ENCODE measurements around the gene TAF9.
"Not testable (repeated sequence)": the region's sequence is repeated elsewhere in the genome, so short reads cannot be mapped to it uniquely, and the experiment has no call there.

The TAF9 gene, protein sequence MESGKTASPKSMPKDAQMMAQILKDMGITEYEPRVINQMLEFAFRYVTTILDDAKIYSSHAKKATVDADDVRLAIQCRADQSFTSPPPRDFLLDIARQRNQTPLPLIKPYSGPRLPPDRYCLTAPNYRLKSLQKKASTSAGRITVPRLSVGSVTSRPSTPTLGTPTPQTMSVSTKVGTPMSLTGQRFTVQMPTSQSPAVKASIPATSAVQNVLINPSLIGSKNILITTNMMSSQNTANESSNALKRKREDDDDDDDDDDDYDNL

DNA sequence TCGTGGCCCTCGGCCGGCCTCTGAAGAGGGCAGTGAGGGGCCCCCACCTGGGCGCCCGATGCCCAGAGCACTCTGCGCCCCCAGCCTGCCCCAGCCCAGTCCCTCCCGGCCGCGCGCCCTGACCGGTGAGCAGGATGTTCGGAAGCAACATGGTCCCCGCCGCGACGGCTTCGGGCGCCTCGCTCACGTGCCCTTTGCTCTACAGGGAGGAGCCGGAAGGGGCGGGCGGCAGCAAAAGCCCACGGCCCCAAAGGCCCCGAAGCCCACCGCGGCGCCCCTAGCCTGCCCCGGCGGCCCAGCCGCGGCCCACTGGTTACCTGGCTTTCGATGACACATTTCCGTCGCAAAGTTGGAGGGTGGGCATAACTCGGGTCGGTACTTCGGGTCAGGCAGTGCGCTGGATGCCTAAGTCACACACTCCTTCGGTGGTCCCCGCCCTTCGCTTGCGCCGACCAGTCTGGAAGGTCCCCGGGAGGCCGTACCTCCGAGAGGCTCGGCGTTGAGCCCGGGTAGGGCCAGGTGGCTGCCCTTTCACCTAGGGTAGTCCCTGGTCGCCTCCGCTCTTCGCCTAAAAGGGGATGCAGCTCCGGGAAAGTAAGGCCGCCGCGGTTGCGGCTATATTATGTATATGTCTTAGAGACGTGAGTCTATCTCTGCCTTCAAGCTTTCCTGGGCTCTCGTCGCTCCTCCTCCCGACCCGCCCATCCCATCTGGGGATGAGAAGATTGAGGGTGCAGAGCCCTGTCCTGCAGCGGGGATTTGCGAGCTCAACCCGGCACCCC is at the start of gene TAF9, which contains the start of the genes AK6 and RAD17:
TSS of gene TAF9 (minus strand) at position 181 of the 782 bp plus-strand sequence. CDS start 3,783 bp downstream, outside the sequence.
TSS of gene AK6 (minus strand) at position 181 of the 782 bp plus-strand sequence. CDS start at position 151, 30 bp downstream.
TSS of gene RAD17 (plus strand) at position 479 of the 782 bp plus-strand sequence. CDS start 2,391 bp downstream, outside the sequence.
- Mint-ChIP-seq H3K27ac (peak within 1 kb of the TSS; percentile 97), H3K36me3 (ENCODE audit: low read depth) (peaks cover 39% of the 10 kb centered on the region), H3K9me3 (no peaks in the 10 kb centered on the region), H3K4me1 (ENCODE audit: low read depth) (peaks cover 42% of the 10 kb centered on the region), H3K27me3 (no peaks in the 10 kb centered on the region), H3K4me3 (peak within 1 kb of the TSS; percentile 96)

DNA sequence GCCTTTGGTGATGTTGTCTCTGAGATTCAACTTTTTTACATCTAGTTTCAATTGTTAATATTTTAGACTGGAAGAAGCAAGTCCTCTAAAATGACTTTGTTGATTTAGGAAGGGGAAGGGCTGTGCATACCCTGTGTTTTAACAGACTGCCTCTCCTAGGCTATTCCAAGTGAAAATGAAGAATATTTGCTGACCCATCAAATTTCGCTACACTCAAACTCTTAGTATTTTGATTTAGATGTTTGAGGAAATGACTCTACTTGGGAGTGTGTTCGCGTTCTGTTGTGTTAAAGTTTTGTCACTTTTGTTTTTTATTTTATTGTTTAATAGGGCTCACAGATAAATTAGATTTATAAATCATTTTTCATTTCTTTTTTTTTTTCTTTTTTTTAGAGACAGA is 49.2 kb upstream of the TAF9 start:
- peaks cover 11% of the 10 kb centered on the region for H3K4me1 Mint-ChIP-seq (ENCODE audit: low read depth)
- peaks cover 14% of the 10 kb centered on the region for H3K36me3 Mint-ChIP-seq (ENCODE audit: low read depth)
- no peak overlapping the region for H3K4me3 Mint-ChIP-seq
- H3K27ac Mint-ChIP-seq: no peak overlapping the region
- no peaks in the 10 kb centered on the region for H3K9me3 Mint-ChIP-seq
- no peaks in the 10 kb centered on the region for H3K27me3 Mint-ChIP-seq

DNA sequence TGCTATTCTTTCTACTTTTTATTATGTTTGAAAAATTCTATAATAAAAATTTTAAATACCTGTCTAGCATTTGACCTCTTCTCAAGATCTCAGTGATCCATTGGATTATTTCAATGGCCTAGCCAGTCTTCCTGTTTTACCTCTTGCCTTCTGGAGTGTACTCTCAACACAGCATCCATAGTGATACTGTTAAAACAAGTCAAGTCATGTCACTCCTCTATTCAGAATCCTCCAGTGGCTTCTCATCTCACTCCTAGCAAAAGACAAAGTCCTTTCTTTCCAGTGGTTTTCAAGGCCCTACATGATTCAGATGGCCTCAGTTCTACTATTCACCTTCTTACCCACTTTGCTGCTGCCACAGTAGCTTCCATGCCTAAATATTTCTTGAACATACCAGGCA is 47.4 kb upstream of the TAF9 start:
- H3K4me1 Mint-ChIP-seq (ENCODE audit: low read depth): peaks cover 11% of the 10 kb centered on the region
- H3K36me3 Mint-ChIP-seq (ENCODE audit: low read depth): peaks cover 16% of the 10 kb centered on the region
- H3K9me3 Mint-ChIP-seq: no peaks in the 10 kb centered on the region
- no peak overlapping the region for H3K27ac Mint-ChIP-seq
- no peak overlapping the region for H3K4me3 Mint-ChIP-seq
- no peaks in the 10 kb centered on the region for H3K27me3 Mint-ChIP-seq

DNA sequence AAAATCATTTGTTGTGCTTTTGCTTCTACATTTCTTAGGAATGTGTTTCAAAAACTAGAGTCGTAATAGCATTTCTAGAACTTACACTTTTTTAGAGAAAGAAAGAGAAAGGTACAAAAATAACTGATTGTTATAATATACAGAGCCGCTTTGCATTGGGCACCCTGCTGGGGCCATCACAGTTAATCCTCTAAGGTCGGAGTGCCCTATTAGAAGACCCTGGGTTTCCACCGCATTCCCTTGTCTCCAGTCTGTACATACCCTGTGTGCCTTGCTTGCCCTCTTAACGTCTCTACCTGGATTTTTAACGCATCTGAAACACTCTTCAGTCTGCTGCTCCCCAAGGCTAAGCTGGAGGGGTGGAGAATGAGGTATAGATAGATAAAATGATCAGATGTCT is 46.9 kb upstream of the TAF9 start:
- Mint-ChIP-seq H3K36me3 (ENCODE audit: low read depth) (peaks cover 21% of the 10 kb centered on the region), H3K4me1 (ENCODE audit: low read depth) (peaks cover 11% of the 10 kb centered on the region), H3K27me3 (no peaks in the 10 kb centered on the region), H3K27ac (no peak overlapping the region), H3K9me3 (no peaks in the 10 kb centered on the region), H3K4me3 (peak overlapping the region; percentile 50)

DNA sequence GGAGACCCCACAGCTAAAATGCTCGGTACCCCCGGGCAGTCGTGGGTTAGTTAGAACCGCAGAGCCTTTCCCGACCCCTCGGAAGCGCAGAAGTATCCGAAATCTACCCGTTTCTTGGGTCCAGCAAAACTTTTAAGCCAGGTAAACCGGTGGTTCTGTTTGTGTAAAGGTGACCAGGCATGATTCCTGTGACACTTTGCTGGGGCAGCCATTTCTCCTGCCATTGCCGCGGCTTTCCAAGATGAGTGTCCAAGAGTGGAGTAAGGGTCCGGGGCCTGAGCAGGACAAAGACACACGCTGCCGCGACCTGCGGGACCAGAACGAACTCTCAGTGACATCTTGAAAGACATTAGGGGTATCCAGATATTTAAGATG is 46.3 kb upstream of the TAF9 start:
- H3K4me1 Mint-ChIP-seq (ENCODE audit: low read depth): peaks cover 11% of the 10 kb centered on the region
- peaks cover 21% of the 10 kb centered on the region for H3K36me3 Mint-ChIP-seq (ENCODE audit: low read depth)
- H3K4me3 Mint-ChIP-seq: peak overlapping the region; percentile 50
- no peak overlapping the region for H3K27ac Mint-ChIP-seq
- no peaks in the 10 kb centered on the region for H3K9me3 Mint-ChIP-seq
- no peaks in the 10 kb centered on the region for H3K27me3 Mint-ChIP-seq

DNA sequence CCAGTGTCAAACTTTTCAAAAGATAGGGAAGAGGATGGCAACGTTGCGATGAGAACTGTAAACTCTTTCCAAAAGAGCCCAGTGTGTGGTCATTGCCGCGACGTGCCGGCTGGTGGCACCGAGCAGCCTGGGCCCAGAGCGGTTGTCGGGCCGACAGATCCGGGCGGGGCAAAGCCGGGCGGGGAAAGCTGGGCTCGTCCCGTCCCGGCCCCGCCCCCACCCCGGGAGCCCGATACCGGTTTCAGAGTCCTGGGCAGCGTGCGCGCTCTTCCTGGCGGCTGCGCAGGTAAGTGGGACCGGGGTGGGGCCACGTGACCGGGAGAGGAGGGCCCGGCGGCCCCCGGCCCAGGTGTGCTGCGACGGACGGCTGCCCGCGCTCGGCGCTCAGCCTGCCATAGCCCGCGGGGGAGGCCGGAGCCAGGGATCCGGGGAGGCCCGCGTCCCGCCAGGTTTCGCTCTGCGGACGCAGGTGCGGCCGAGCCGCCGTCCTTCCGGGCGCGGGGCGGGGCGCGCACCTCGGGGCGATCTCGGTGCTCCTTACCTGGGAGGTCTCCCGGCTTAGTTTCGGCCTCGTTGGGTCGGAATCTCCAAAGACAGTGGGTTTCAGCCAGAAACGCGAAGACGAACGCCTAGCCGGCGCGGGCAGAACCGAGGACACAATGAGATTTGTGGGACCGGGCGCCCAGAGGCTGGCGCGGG is 45.7 kb upstream of the TAF9 start, which contains the start of gene MARVELD2:
TSS of gene MARVELD2 (plus strand) at position 232 of the 699 bp plus-strand sequence. CDS start 4,270 bp downstream, outside the sequence.
- Mint-ChIP-seq H3K27ac (peak within 1 kb of the TSS; percentile 12), H3K9me3 (no peaks in the 10 kb centered on the region), H3K4me1 (ENCODE audit: low read depth) (peaks cover 11% of the 10 kb centered on the region), H3K27me3 (no peaks in the 10 kb centered on the region), H3K36me3 (ENCODE audit: low read depth) (peaks cover 21% of the 10 kb centered on the region), H3K4me3 (peak within 1 kb of the TSS; percentile 66)

DNA sequence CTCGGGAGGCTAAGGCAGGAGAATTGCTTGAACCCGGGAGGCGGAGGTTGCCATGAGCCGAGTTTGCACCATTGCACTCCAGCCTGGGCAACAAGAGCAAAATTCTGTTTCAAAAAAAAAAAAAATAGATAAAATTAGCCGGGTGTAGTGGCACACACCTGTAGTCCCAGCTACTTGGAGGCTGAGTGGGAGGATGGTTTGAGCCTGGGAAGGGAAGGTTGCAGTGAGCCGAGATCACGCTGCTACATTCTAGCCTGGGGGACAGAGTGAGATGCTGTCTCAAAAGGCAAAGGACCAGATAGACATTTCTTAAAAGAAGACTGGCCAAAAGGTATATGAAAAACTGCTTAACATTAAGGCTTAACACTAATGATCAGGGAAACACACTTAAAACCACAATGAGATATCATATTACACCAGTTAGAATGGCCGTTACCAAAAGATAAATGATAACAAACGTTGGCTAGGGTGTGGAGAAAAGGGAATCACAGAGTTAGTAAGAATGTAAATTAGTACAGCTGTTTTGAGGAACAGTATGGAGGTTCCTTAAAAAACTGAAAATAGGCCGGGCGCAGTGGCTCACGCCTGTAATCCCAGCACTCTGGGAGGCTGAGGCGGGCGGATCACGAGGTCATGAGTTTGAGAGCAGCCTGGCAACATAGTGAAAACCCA is 35.5 kb upstream of the TAF9 start:
- no peaks in the 10 kb centered on the region for H3K4me1 Mint-ChIP-seq (ENCODE audit: low read depth)
- H3K27me3 Mint-ChIP-seq: no peaks in the 10 kb centered on the region
- no peaks in the 10 kb centered on the region for H3K9me3 Mint-ChIP-seq
- peaks cover 43% of the 10 kb centered on the region for H3K36me3 Mint-ChIP-seq (ENCODE audit: low read depth)
- no peak overlapping the region for H3K4me3 Mint-ChIP-seq
- no peak overlapping the region for H3K27ac Mint-ChIP-seq

DNA sequence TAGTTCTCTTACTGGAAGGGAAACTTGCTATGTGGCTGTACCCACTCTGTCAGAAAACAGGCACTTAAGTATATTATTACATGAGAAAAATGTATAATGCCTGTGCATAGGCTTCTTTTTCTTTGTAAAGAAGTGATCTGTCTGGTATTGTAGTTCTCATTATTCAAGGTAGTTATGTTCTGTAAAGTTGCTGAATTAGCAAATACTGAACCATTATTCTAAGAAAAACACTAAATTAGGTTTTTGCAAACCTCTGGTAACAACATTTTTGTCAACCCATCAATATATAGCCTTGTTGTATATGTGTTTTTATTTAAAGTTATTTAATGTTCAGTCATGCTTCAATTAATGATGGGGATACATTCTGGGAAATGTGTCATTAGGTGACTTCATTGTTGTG is 9.1 kb upstream of the TAF9 start:
- no peak overlapping the region for H3K4me3 Mint-ChIP-seq
- no peak overlapping the region for H3K27ac Mint-ChIP-seq
- H3K36me3 Mint-ChIP-seq (ENCODE audit: low read depth): peaks cover 38% of the 10 kb centered on the region
- H3K4me1 Mint-ChIP-seq (ENCODE audit: low read depth): no peaks in the 10 kb centered on the region
- no peaks in the 10 kb centered on the region for H3K27me3 Mint-ChIP-seq
- H3K9me3 Mint-ChIP-seq: no peaks in the 10 kb centered on the region

DNA sequence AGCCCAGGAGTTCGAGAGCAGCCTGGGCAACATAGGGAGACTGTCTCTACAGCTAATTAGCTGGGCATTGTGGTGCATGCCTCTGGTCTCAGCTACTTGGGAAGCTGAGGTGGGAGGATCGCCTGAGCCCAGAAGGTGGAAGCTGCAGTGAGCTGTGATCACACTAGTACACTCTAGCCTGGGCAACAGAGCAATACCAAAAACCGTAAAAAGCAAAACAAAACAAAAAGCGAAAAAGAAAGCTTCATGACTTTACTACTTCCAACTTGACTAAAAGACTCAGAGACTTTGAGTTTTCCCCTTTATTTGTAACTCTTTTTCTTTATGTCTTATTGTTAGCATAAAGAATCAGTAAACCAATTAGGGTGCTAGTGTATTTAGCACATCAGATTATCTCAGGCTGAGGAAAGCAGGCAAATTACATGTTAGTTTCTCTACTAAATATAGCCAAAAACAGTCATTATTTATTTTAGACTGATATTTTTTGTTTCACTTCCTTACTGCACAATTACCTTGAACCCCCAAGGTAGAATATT is 5.7 kb upstream of the TAF9 start:
- no peaks in the 10 kb centered on the region for H3K9me3 Mint-ChIP-seq
- H3K4me1 Mint-ChIP-seq (ENCODE audit: low read depth): peaks cover 14% of the 10 kb centered on the region
- no peak overlapping the region for H3K4me3 Mint-ChIP-seq
- no peak overlapping the region for H3K27ac Mint-ChIP-seq
- peaks cover 24% of the 10 kb centered on the region for H3K36me3 Mint-ChIP-seq (ENCODE audit: low read depth)
- H3K27me3 Mint-ChIP-seq: no peaks in the 10 kb centered on the region

DNA sequence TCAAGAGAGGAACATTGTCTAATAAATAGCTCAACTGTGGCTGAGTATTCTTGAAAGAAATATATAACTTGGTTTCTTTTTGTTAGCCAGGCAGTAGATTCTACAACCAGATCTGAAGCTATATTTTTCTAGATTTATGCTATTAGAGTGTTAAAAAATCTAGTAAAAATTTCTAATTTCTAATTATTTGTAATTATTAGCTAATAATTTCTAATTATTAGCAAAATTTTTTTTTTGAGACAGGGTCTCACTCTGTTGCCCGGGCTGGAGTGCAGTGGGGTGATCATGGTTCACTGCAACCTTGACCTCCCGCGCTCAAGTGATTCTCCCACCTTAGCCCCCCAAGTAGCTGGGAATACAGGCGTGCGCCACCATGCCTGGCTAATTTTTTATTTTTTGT is 3.1 kb upstream of the TAF9 start:
- Mint-ChIP-seq H3K4me1 (ENCODE audit: low read depth) (peaks cover 24% of the 10 kb centered on the region), H3K27ac (no peak overlapping the region), H3K4me3 (no peak overlapping the region)

DNA sequence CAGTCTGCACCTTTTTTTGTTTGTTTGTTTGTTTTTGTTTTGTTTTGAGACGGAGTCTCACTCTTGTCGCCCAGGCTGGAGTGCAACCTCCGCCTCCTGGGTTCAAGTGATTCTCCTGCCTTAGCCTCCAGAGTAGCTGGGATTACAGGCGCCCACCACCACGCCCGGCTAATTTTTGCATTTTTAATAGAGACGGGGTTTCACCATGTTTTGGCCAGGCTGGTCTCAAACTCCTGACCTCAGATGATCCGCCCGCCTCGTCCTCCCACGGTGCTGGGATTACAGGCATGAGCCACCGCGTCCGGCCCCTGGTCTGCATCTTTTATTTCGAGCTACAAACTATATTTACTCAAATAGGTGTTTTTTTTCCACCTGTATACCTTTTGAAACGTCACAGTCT is 1.0 kb upstream of the TAF9 start:
- peaks cover 34% of the 10 kb centered on the region for H3K4me1 Mint-ChIP-seq (ENCODE audit: low read depth)
- H3K9me3 Mint-ChIP-seq, H3K27me3 Mint-ChIP-seq: not testable (repeated sequence)
- peak overlapping the region; percentile 94 for H3K27ac Mint-ChIP-seq
- H3K4me3 Mint-ChIP-seq: peak overlapping the region; percentile 96
- H3K36me3 Mint-ChIP-seq (ENCODE audit: low read depth): peaks cover 31% of the 10 kb centered on the region

More for the DNA sequence above, 3.1 kb upstream of the TAF9 start:
- Mint-ChIP-seq H3K36me3 (ENCODE audit: low read depth) (peaks cover 34% of the 10 kb centered on the region), H3K27me3 (no peaks in the 10 kb centered on the region), H3K9me3 (no peaks in the 10 kb centered on the region)

DNA sequence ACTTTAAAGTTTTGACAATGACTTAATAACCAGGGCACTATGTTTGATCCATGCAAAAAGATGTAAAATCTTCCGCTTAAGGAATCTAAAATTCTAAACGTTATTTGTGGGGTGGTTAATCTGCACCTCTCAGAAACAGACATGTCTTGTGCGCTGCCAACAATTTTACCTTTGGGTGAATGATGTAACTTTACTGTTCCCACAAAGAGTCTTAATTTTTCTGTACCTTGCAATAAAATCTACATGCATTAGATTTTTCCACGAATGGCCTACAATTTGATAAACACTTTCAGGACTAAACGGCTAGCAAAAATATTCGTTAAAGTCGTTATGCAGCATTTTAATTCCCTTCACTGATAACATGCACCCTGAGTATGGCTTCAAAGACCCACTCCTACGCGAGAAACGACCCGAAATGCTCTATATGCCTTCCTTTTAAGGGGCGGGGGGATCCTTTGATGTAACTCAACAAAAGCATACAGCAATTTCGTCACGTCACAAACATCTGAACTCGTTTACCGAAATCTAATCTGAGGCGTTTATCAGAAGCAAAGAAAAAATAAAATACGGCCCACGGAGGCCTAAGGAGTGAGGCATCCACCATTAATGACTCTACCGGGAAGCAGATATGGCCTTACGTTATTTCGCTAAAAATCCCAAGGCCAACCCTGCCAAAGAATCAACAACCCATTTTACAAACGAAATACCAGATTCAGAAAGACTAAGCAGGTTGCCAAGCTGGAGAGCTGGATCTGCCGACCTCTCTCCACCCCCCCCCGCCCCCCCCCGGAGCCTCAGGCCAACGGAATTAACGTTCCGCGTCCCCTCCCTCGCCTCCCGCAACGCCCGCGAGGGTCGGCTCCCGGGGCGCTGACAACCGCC is 621 bp downstream of the TAF9 start:
- peaks cover 42% of the 10 kb centered on the region for H3K4me1 Mint-ChIP-seq (ENCODE audit: low read depth)
- peak overlapping the region; percentile 96 for H3K4me3 Mint-ChIP-seq
- H3K9me3 Mint-ChIP-seq: no peaks in the 10 kb centered on the region
- H3K36me3 Mint-ChIP-seq (ENCODE audit: low read depth): peaks cover 37% of the 10 kb centered on the region
- no peaks in the 10 kb centered on the region for H3K27me3 Mint-ChIP-seq
- peak overlapping the region; percentile 97 for H3K27ac Mint-ChIP-seq

DNA sequence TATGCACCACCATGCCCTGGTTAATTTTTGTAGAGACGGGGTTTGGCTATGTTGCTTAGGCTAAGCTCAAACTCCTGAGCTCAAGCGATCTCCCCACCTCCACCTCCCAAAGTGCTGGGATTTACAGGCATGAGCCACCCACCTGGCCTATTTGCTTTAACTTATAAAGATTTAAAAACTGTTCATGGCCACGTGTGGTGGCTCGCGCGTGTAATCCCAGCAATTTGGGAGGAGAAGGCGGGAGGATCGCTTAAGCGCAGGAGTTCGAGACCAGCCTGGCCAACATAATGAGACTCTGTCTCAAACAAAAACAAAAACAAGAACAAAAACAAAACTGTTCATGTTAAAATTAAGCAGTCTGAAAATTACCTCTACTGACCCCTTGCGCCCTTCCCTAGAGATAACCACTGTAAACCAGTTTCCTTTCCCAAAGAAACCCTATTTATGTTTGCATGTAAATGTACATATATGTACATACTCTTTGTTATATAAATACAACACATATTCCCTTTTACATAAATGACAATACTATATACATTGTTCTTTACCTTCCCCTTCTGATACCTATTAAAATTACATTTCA is 1.5 kb downstream of the TAF9 start:
- Mint-ChIP-seq H3K27ac (peak overlapping the region; percentile 97), H3K4me3 (peak overlapping the region; percentile 96), H3K36me3 (ENCODE audit: low read depth) (peaks cover 42% of the 10 kb centered on the region), H3K4me1 (ENCODE audit: low read depth) (peaks cover 39% of the 10 kb centered on the region), H3K27me3 (no peaks in the 10 kb centered on the region), H3K9me3 (no peaks in the 10 kb centered on the region)

All from stimulated activated naive CD8-positive, alpha-beta T cell treated with anti-CD3 and anti-CD28 coated beads, Interleukin-15, Interleukin-2, amounts not matched to agents 100 ng/mL and 50 ng/mL, for 24 hours (primary cell).